HEK293 (cell line): Measurements from ENCODE around the gene ZNF223.

Experiments
- BCL11B ChIP-seq: fragments of 450-650 bp; formaldehyde crosslinking; IDR thresholded peaks from 2 replicates; pipeline ENCODE4 v1.5.1; 2016; ENCODE audit warnings: low read depth, missing biosample characterization, missing genetic modification characterization
- GLIS1 ChIP-seq: fragments of 450-650 bp; formaldehyde crosslinking; IDR thresholded peaks from 2 replicates; pipeline ENCODE4 v1.5.1; 2016; ENCODE audit warnings: missing biosample characterization, missing genetic modification characterization
- KLF10 ChIP-seq: fragments of 450-650 bp; IDR thresholded peaks from 2 replicates; pipeline ENCODE4 v1.5.1; 2018; ENCODE audit warnings: missing biosample characterization, mild to moderate bottlenecking, missing genetic modification characterization
- KLF9 ChIP-seq: fragments of 450-650 bp; formaldehyde crosslinking; IDR thresholded peaks from 2 replicates; pipeline ENCODE4 v1.5.1; 2016; ENCODE audit warnings: missing biosample characterization, missing genetic modification characterization, low read depth
- MYNN ChIP-seq: fragments of 450-650 bp; formaldehyde crosslinking; IDR thresholded peaks from 2 replicates; pipeline ENCODE4 v1.5.1; 2016; ENCODE audit warnings: missing biosample characterization, missing genetic modification characterization, borderline replicate concordance
- OSR2 ChIP-seq: fragments of 450-650 bp; formaldehyde crosslinking; IDR thresholded peaks from 2 replicates; pipeline ENCODE4 v1.5.1; 2016; ENCODE audit warnings: missing biosample characterization, missing genetic modification characterization
- ZBTB7A ChIP-seq: fragments of 450-650 bp; formaldehyde crosslinking; IDR thresholded peaks from 2 replicates; pipeline ENCODE4 v1.5.1; 2016; ENCODE audit warnings: low read depth, missing biosample characterization, missing genetic modification characterization
- ZFP69B ChIP-seq: fragments of 450-650 bp; formaldehyde crosslinking; IDR thresholded peaks from 2 replicates; pipeline ENCODE4 v1.5.1; 2016; ENCODE audit warnings: missing biosample characterization, missing genetic modification characterization
- ZNF112 ChIP-seq: fragments of 450-650 bp; formaldehyde crosslinking; IDR thresholded peaks from 2 replicates; pipeline ENCODE4 v1.5.0; 2017; ENCODE audit warnings: missing biosample characterization, missing genetic modification characterization
- ZNF157 ChIP-seq: fragments of 450-650 bp; formaldehyde crosslinking; IDR thresholded peaks from 2 replicates; pipeline ENCODE4 v1.5.1; 2016; ENCODE audit warnings: missing biosample characterization, missing genetic modification characterization
- ZNF16 ChIP-seq: fragments of 450-650 bp; formaldehyde crosslinking; IDR thresholded peaks from 2 replicates; pipeline ENCODE4 v1.5.1; 2016; ENCODE audit warnings: low read depth, missing biosample characterization, missing genetic modification characterization
- ZNF202 ChIP-seq: fragments of 450-650 bp; formaldehyde crosslinking; IDR thresholded peaks from 2 replicates; pipeline ENCODE4 v1.5.1; 2016; ENCODE audit warnings: missing biosample characterization, missing genetic modification characterization, borderline replicate concordance
- ZNF214 ChIP-seq: fragments of 450-650 bp; formaldehyde crosslinking; IDR thresholded peaks from 2 replicates; pipeline ENCODE4 v1.5.1; 2017; ENCODE audit warnings: missing biosample characterization, mild to moderate bottlenecking, missing genetic modification characterization, borderline replicate concordance
- ZNF221 ChIP-seq: fragments of 450-650 bp; formaldehyde crosslinking; IDR thresholded peaks from 2 replicates; pipeline ENCODE4 v1.5.1; 2017; ENCODE audit warnings: missing biosample characterization, missing genetic modification characterization, borderline replicate concordance
- ZNF24 ChIP-seq: fragments of 450-650 bp; formaldehyde crosslinking; IDR thresholded peaks from 2 replicates; pipeline ENCODE4 v1.5.1; 2016; ENCODE audit warnings: missing biosample characterization, missing genetic modification characterization
- ZNF266 ChIP-seq: fragments of 450-650 bp; formaldehyde crosslinking; IDR thresholded peaks from 2 replicates; pipeline ENCODE4 v1.5.1; 2016; ENCODE audit warnings: missing biosample characterization, missing genetic modification characterization, low read depth
- ZNF529 ChIP-seq: fragments of 450-650 bp; formaldehyde crosslinking; IDR thresholded peaks from 2 replicates; pipeline ENCODE4 v1.5.1; 2017; ENCODE audit warnings: missing genetic modification characterization, missing biosample characterization; ENCODE audit not compliant: insufficient replicate concordance
- ZNF548 ChIP-seq: fragments of 450-650 bp; formaldehyde crosslinking; IDR thresholded peaks from 2 replicates; pipeline ENCODE4 v1.5.1; 2016; ENCODE audit warnings: missing biosample characterization, missing genetic modification characterization
- ZNF600 ChIP-seq: fragments of 450-650 bp; formaldehyde crosslinking; IDR thresholded peaks from 2 replicates; pipeline ENCODE4 v1.5.1; 2016; ENCODE audit warnings: missing biosample characterization, missing genetic modification characterization
- ZNF621 ChIP-seq: fragments of 450-650 bp; formaldehyde crosslinking; IDR thresholded peaks from 2 replicates; pipeline ENCODE4 v1.5.1; 2017; ENCODE audit warnings: missing biosample characterization, missing genetic modification characterization
- ZNF670 ChIP-seq: fragments of 450-650 bp; formaldehyde crosslinking; IDR thresholded peaks from 2 replicates; pipeline ENCODE4 v1.5.1; 2016; ENCODE audit warnings: missing biosample characterization, missing genetic modification characterization, low read depth
- ZNF830 ChIP-seq: fragments of 450-650 bp; IDR thresholded peaks from 2 replicates; pipeline ENCODE4 v1.5.0; 2018; ENCODE audit warnings: missing biosample characterization, missing genetic modification characterization, low read depth, mild to moderate bottlenecking, moderate library complexity
- ZSCAN23 ChIP-seq: fragments of 450-650 bp; formaldehyde crosslinking; IDR thresholded peaks from 2 replicates; pipeline ENCODE4 v1.5.1; 2016; ENCODE audit warnings: missing biosample characterization, missing genetic modification characterization
- TF ChIP-seq, protein P1 (sequence below): fragments of 450-650 bp; formaldehyde crosslinking; IDR thresholded peaks from 2 replicates; pipeline ENCODE4 v1.5.1; 2016; ENCODE audit warnings: missing biosample characterization, missing genetic modification characterization
- TF ChIP-seq, protein P2 (sequence below): fragments of 450-650 bp; formaldehyde crosslinking; IDR thresholded peaks from 2 replicates; pipeline ENCODE4 v1.5.1; 2017; ENCODE audit warnings: missing biosample characterization, missing genetic modification characterization
- TF ChIP-seq, protein P3 (sequence below): fragments of 450-650 bp; formaldehyde crosslinking; IDR thresholded peaks from 2 replicates; pipeline ENCODE4 v1.5.1; 2016; ENCODE audit warnings: missing biosample characterization, missing genetic modification characterization
- TF ChIP-seq, protein P4 (sequence below): fragments of 450-650 bp; formaldehyde crosslinking; conservative IDR thresholded peaks from 2 replicates; pipeline ENCODE4 v1.5.1; 2016; ENCODE audit warnings: low read depth, missing biosample characterization, missing genetic modification characterization

Gene ZNF223

DNA sequence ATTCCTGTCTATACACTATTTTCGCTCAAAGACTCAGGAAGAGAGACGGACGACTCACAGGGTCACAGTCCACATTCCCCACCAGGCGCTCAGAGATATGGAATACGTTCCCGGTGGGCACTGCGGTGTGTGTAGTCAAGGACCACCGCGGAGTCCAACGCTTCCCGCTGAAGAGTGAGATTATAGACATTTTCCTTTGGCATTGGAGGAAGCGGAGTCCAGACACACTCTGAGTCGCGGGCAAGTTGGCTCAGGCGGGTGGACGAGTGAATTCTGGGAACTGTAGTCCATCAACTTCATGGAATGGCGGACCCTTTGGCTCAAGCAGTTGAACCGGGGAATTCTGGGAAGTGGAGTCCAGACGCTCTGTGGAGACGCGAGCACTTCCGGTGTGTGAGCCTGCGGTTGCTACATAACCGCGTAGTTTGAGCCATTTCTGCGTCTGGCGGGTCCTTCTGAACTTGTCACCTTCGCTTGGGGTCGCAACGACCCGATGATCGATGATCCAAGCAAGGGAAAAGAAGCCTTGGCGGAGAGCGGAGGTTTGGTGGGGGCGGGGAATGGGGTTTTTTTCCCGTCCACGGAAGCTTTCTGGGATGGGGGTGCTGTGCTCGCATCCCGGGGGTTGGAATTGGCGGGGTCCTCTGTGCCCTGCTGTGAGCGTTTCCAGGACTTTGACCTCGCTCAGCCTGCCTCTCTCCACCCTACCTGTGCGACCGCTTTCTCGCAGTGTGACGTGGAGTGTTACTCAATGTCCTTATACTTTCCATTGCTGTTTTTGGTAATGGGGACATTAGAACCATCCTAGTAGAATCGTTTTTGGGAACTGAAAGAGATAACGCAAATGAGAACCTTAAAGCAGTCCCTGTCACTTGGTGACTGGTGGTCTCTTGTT, 49.0 kb upstream of the ZNF223 start, which contains the start of gene ZNF230 (continued):
- TF ChIP-seq ZNF157 (tag by site-specific recombination) (peak; percentile 23; the same call in 1 of the 2 replicates), MYNN (tag by site-specific recombination) (peak; percentile 56; the same call in 1 of the 2 replicates), ZNF548 (tag by site-specific recombination) (peak; percentile 76; the same call in 1 of the 2 replicates), ZNF16 (no peak), ZNF621 (tag by site-specific recombination) (no peak), KLF10 (tag by site-specific recombination) (no peak), ZNF830 (tag by site-specific recombination) (no peak), ZNF670 (tag by site-specific recombination) (no peak), OSR2 (tag by site-specific recombination) (no peak), GLIS1 (tag by site-specific recombination) (peak; percentile 91), ZNF202 (tag by site-specific recombination) (no peak), ZFP69B (tag by site-specific recombination) (peak; percentile 88), BCL11B (no peak), ZNF529 (tag by site-specific recombination) (no peak), ZNF112 (tag by site-specific recombination) (no peak), ZNF221 (tag by site-specific recombination) (no peak), ZNF24 (tag by site-specific recombination) (peak; percentile 84), KLF9 (no peak), ZSCAN23 (0 out of 2 replicates have a peak, but pooled peaks have one; percentile 59), ZNF600 (tag by site-specific recombination) (peak; percentile 92), ZNF214 (tag by site-specific recombination) (no peak), ZBTB7A (peak; percentile 55; the same call in 1 of the 2 replicates), ZNF266 (tag by site-specific recombination) (no peak)
- TF ChIP-seq, protein P1, sequence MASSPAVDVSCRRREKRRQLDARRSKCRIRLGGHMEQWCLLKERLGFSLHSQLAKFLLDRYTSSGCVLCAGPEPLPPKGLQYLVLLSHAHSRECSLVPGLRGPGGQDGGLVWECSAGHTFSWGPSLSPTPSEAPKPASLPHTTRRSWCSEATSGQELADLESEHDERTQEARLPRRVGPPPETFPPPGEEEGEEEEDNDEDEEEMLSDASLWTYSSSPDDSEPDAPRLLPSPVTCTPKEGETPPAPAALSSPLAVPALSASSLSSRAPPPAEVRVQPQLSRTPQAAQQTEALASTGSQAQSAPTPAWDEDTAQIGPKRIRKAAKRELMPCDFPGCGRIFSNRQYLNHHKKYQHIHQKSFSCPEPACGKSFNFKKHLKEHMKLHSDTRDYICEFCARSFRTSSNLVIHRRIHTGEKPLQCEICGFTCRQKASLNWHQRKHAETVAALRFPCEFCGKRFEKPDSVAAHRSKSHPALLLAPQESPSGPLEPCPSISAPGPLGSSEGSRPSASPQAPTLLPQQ, result peak; percentile 93
- TF ChIP-seq, protein P2, sequence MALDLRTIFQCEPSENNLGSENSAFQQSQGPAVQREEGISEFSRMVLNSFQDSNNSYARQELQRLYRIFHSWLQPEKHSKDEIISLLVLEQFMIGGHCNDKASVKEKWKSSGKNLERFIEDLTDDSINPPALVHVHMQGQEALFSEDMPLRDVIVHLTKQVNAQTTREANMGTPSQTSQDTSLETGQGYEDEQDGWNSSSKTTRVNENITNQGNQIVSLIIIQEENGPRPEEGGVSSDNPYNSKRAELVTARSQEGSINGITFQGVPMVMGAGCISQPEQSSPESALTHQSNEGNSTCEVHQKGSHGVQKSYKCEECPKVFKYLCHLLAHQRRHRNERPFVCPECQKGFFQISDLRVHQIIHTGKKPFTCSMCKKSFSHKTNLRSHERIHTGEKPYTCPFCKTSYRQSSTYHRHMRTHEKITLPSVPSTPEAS, result peak; percentile 20; the same call in 1 of the 2 replicates
- TF ChIP-seq, protein P3, sequence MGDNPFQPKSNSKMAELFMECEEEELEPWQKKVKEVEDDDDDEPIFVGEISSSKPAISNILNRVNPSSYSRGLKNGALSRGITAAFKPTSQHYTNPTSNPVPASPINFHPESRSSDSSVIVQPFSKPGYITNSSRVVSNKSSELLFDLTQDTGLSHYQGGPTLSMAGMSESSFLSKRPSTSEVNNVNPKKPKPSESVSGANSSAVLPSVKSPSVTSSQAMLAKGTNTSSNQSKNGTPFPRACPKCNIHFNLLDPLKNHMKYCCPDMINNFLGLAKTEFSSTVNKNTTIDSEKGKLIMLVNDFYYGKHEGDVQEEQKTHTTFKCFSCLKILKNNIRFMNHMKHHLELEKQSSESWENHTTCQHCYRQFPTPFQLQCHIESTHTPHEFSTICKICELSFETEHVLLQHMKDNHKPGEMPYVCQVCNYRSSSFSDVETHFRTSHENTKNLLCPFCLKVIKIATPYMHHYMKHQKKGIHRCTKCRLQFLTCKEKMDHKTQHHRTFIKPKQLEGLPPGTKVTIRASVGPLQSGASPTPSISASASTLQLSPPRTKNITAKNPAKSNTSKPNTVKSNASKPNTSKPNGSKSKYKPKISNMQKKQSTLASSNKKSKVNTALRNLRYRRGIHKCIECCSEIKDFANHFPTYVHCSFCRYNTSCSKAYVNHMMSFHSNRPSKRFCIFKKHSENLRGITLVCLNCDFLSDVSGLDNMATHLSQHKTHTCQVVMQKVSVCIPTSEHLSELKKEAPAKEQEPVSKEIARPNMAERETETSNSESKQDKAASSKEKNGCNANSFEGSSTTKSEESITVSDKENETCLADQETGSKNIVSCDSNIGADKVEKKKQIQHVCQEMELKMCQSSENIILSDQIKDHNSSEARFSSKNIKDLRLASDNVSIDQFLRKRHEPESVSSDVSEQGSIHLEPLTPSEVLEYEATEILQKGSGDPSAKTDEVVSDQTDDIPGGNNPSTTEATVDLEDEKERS (tag by site-specific recombination), result peak; percentile 10; the same call in 1 of the 2 replicates
- TF ChIP-seq, protein P4, sequence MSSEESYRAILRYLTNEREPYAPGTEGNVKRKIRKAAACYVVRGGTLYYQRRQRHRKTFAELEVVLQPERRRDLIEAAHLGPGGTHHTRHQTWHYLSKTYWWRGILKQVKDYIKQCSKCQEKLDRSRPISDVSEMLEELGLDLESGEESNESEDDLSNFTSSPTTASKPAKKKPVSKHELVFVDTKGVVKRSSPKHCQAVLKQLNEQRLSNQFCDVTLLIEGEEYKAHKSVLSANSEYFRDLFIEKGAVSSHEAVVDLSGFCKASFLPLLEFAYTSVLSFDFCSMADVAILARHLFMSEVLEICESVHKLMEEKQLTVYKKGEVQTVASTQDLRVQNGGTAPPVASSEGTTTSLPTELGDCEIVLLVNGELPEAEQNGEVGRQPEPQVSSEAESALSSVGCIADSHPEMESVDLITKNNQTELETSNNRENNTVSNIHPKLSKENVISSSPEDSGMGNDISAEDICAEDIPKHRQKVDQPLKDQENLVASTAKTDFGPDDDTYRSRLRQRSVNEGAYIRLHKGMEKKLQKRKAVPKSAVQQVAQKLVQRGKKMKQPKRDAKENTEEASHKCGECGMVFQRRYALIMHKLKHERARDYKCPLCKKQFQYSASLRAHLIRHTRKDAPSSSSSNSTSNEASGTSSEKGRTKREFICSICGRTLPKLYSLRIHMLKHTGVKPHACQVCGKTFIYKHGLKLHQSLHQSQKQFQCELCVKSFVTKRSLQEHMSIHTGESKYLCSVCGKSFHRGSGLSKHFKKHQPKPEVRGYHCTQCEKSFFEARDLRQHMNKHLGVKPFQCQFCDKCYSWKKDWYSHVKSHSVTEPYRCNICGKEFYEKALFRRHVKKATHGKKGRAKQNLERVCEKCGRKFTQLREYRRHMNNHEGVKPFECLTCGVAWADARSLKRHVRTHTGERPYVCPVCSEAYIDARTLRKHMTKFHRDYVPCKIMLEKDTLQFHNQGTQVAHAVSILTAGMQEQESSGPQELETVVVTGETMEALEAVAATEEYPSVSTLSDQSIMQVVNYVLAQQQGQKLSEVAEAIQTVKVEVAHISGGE (tag by site-specific recombination), result peak; percentile 96
